NCI-H1092 treated with DMSO at 0.1 percent for 48 hours (cell line): ENCODE measurements around the gene PFDN1.

Source experiments
- DNase-seq: peaks from one replicate; lab custom pipeline; 2025; lab: John Stamatoyannopoulos, UW

The PFDN1 gene

GRCh38 chr5:140296289-140296688 is 6.6 kb downstream of the PFDN1 start:
- DNase-seq: no peak

GRCh38 chr5:140295414-140295813 is 7.5 kb downstream of the PFDN1 start:
- DNase-seq: no peak

- DNase-seq: no peak
Observed at GRCh38 chr5:140294753-140295152, 8.1 kb downstream of the PFDN1 start.

- no peak for DNase-seq
Observed at GRCh38 chr5:140293849-140294100, 9.1 kb downstream of the PFDN1 start.

GRCh38 chr5:140293091-140293848 is 9.6 kb downstream of the PFDN1 start:
- DNase-seq: no peak

- no peak for DNase-seq
Observed at GRCh38 chr5:140292212-140293036, 10.5 kb downstream of the PFDN1 start.

GRCh38 chr5:140287801-140288521 is 14.9 kb downstream of the PFDN1 start:
- DNase-seq: no peak

GRCh38 chr5:140286424-140286823 is 16.5 kb downstream of the PFDN1 start:
- DNase-seq: no peak

GRCh38 chr5:140284013-140284412 is 18.9 kb downstream of the PFDN1 start:
- no peak for DNase-seq

- DNase-seq: no peak
Observed at GRCh38 chr5:140282266-140282665, 20.6 kb downstream of the PFDN1 start.

GRCh38 chr5:140275837-140276236 is 27.1 kb downstream of the PFDN1 start:
- no peak for DNase-seq

- DNase-seq: no peak
Observed at GRCh38 chr5:140273401-140273877, 29.5 kb downstream of the PFDN1 start.

GRCh38 chr5:140270008-140270407 is 32.9 kb downstream of the PFDN1 start:
- DNase-seq: no peak

GRCh38 chr5:140267559-140268018 is 35.3 kb downstream of the PFDN1 start:
- no peak for DNase-seq

- DNase-seq: no peak
Observed at GRCh38 chr5:140267201-140267540, 35.7 kb downstream of the PFDN1 start.

GRCh38 chr5:140266471-140267200 is 36.3 kb downstream of the PFDN1 start:
- DNase-seq: no peak

GRCh38 chr5:140265845-140266244 is 37.1 kb downstream of the PFDN1 start:
- no peak for DNase-seq

GRCh38 chr5:140262839-140263238 is 40.1 kb downstream of the PFDN1 start:
- DNase-seq: peak; percentile 34

- DNase-seq: peak; percentile 33
Observed at GRCh38 chr5:140262221-140262620, 40.7 kb downstream of the PFDN1 start.

- peak; percentile 33 for DNase-seq
Observed at GRCh38 chr5:140261403-140262171, 41.3 kb downstream of the PFDN1 start.

GRCh38 chr5:140260089-140260656 is 42.7 kb downstream of the PFDN1 start:
- DNase-seq: no peak
